K562 (cell line): Measurements from ENCODE around the gene PPARD. TPM values are rescaled to one million over a fixed set of nuclear protein-coding genes. Genes with fewer than 3 reads are reported as not detected.

Experiments
- ATAC-seq: fragments of 200-7000 bp; cut with Tn5 transposase; 3 replicates; pipeline ENCODE4 v1.9.1; 2020; ENCODE audit warnings: moderate library complexity
- BruUV-seq: library from RNA; stranded (reverse); fragments of 400-500 nt; replicated peaks from 2 replicates; lab custom pipeline; 2021; lab: Mats Ljungman, UMichigan
- CTCF ChIA-PET: fragments of 300-600 bp; formaldehyde crosslinking; extraction: SDS; loops from one replicate; lab custom pipeline; 2021; ENCODE audit warnings: low intra/inter-chr PET ratio; lab: Yijun Ruan, JAX
- POLR2A ChIA-PET: fragments of 300-600, 350-650 bp; sonication (Branson Sonifier 250); formaldehyde crosslinking; extraction: SDS; loops from one replicate; lab custom pipeline; 2021; ENCODE audit warnings: antibody characterized with exemption, inconsistent platforms; lab: Yijun Ruan, JAX
- DNase-seq, 4 experiments: peaks; one replicate each; pipeline versions ENCODE4 v3.0.0 to v3.0.0-alpha.2; 2011 to 2018; ENCODE audit warnings: low spot score in 3 of 4, mixed read lengths in 3 of 4; ENCODE audit errors: extremely low read depth in 1 of 4
- FAIRE-seq: peaks from 2 replicates; lab custom pipeline; 2011; peaks lifted over from hg19 to GRCh38; lab: Jason Lieb, UNC
- H2AFZ ChIP-seq: 2 replicates; pipeline ENCODE4 v1.6.0; 2011; ENCODE audit warnings: low read depth, low read length, control low read depth, inconsistent platforms
- H3K27ac ChIP-seq: fragments of 200-600 bp; 3 replicates; pipeline ENCODE4 v1.8.0; 2011; ENCODE audit warnings: low read depth, mild to moderate bottlenecking, control low read depth, inconsistent platforms, low read length, moderate library complexity, mixed read lengths; ENCODE audit errors: extremely low read depth
- H3K27me3 ChIP-seq, 2 experiments: fragments of 300-600 bp in 1 of 2; 2 replicates in 1 of 2; 3 replicates in 1 of 2; pipeline versions ENCODE4 v1.6.0 to v1.8.0; 2011; ENCODE audit warnings: inconsistent platforms in 2 of 2, low read length in 2 of 2, mild to moderate bottlenecking in 1 of 2, mixed read lengths in 1 of 2, moderate library complexity in 1 of 2; ENCODE audit not compliant: control insufficient read depth in 2 of 2, insufficient read depth in 2 of 2
- H3K36me3 ChIP-seq: fragments of 300-600 bp; 3 replicates; pipeline ENCODE4 v1.8.0; 2011; ENCODE audit warnings: mild to moderate bottlenecking, low read length, inconsistent platforms; ENCODE audit not compliant: control insufficient read depth, insufficient read depth
- H3K4me1 ChIP-seq, 2 experiments: fragments of 200-600 bp in 1 of 2; replicated peaks in 1 of 2; 2 replicates in 1 of 2; 3 replicates in 1 of 2; pipeline versions ENCODE4 v1.5.1 to v1.8.0; 2011; ENCODE audit warnings: inconsistent platforms in 2 of 2, low read length in 2 of 2, mild to moderate bottlenecking in 1 of 2, mixed read lengths in 1 of 2, moderate library complexity in 1 of 2; ENCODE audit not compliant: control insufficient read depth in 2 of 2, insufficient read depth in 2 of 2
- H3K4me2 ChIP-seq: 2 replicates; pipeline ENCODE4 v1.6.1; 2011; ENCODE audit warnings: low read length, control low read depth, inconsistent platforms, mixed read lengths; ENCODE audit not compliant: insufficient read depth
- H3K4me3 ChIP-seq: fragments of 200-600 bp; sonication (generic), shearing (Covaris generic); 2 replicates; pipeline ENCODE4 v1.5.1; 2016; ENCODE audit warnings: control low read depth, inconsistent platforms
- H3K79me2 ChIP-seq: fragments of 200-600 bp; 3 replicates; pipeline ENCODE4 v1.8.0; 2011; ENCODE audit warnings: low read length, inconsistent platforms; ENCODE audit not compliant: control insufficient read depth, insufficient read depth
- H3K9ac ChIP-seq, 2 experiments: 2 replicates each; pipeline versions ENCODE4 v1.6.0 to v1.6.1; 2011; ENCODE audit warnings: low read depth in 2 of 2, low read length in 2 of 2, control low read depth in 1 of 2, inconsistent platforms in 1 of 2, mild to moderate bottlenecking in 1 of 2, mixed read lengths in 1 of 2; ENCODE audit not compliant: insufficient read depth in 1 of 2
- H3K9me1 ChIP-seq: one replicate; pipeline ENCODE4 v1.6.0; 2011; ENCODE audit warnings: inconsistent platforms, mild to moderate bottlenecking, low read length, moderate library complexity; ENCODE audit not compliant: control insufficient read depth, insufficient read depth
- H3K9me3 ChIP-seq: replicated peaks from 2 replicates; pipeline ENCODE4 v1.5.1; 2011; ENCODE audit warnings: low read depth, low read length, inconsistent platforms; ENCODE audit not compliant: control insufficient read depth, insufficient read depth
- H4K20me1 ChIP-seq: replicated peaks from 2 replicates; pipeline ENCODE4 v1.6.1; 2011; ENCODE audit warnings: low read length, inconsistent platforms, mixed read lengths; ENCODE audit not compliant: control insufficient read depth, insufficient read depth
- NFIC ChIP-seq: fragments of 450-650 bp; IDR thresholded peaks from 2 replicates; pipeline ENCODE4 v1.6.1; 2017; ENCODE audit warnings: mild to moderate bottlenecking, inconsistent platforms
- WGBS: fragments of 100-300 bp; shearing (Covaris generic); methylation state at CpG from one replicate; pipeline ENCODE4 v1.1.6; 2016; ENCODE audit warnings: low coverage, mixed read lengths; ENCODE audit not compliant: insufficient coverage; ENCODE audit errors: missing lambda C conversion rate; 5-methylcytosine and 5-hydroxymethylcytosine counted together
- in situ Hi-C: fragments of 300-500 bp; cut with MboI; formaldehyde crosslinking; loops from 4 replicates; pipeline ENCODE4 v1.15.0; 2018; ENCODE audit warnings: inconsistent platforms, mixed read lengths
- intact Hi-C: fragments of 100-400 bp; cut with micrococcal nuclease; formaldehyde crosslinking; loops from 2 replicates; pipeline ENCODE4 v1.14.2; 2022
- polyA plus RNA-seq, 8 experiments: library from polyadenylated mRNA; depleted of rRNA in 4 of 8; stranded (reverse) in 5 of 8; unstranded in 3 of 8; fragments of >200 nt; fragmentation: Nextera tagmentation in 2 of 8; fragmentation: Illumina TruSeq in 1 of 8; extraction: Ambion mirVana in 2 of 8; extraction: Trizol in 1 of 8; gene quantifications; 2 replicates each; pipeline versions ENCODE4 v1.2.1 to v1.2.3, GENCODE V29; 2011 to 2014; ENCODE audit warnings: inconsistent platforms in 1 of 8, missing spikeins in 1 of 8
- total RNA-seq, 7 experiments: library from RNA; depleted of rRNA in 6 of 7; stranded (reverse); fragments of >200 nt in 6 of 7; fragmentation: Illumina TruSeq in 2 of 7; extraction: Trizol in 2 of 7; gene quantifications; 2 replicates each; pipeline versions ENCODE4 v1.2.1 to v1.2.3, GENCODE V29; 2011 to 2021; ENCODE audit warnings: low replicate concordance in 1 of 7
- TF ChIP-seq, protein P1 (sequence below): fragments of 250-450 bp; sonication (Bioruptor Pico); IDR thresholded peaks from 2 replicates; pipeline ENCODE4 v1.6.1; 2021; ENCODE audit warnings: mild to moderate bottlenecking

PPARD gene
- total and polyA plus RNA-seq, 9 of the 15 experiments (the other 6 are each of a cell fraction or from before 2014, with no cell fraction given) = 0.14 to 13.2 (median 3.8) TPM

DNA sequence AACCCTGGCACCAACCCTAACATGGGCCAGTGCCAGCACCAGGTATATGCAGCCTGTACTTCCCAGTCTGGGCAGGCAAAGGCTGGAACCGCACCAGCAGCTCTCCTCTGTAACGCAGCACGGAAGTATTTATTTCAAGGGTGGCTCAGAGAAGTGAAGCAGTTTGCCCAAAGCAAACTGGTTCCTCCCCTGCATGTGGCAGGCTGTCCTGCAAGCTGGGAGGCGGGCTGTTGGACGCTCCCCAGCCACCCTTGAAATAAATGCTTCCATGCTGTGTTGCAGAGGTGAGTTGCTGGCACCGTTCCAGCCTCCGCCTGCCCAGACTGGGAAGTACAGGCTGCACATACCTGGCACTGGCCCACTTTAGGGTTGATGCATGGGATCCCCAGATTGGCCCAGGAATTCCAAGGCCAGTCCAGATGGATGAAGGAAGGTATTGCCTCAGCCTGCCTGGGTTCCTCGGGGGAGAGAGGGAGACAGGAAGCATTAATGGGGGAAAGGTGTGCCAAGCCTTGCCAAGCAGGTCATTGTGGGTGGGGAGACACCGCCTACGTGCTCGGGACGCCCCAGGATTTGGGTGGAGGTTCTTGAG is 49.8 kb downstream of the PPARD start:
- Histone ChIP-seq H3K9ac (peak overlapping the region in 1 of 2 experiments; percentile 61; a peak in 1 of 4 replicates), H3K4me2 (no peak overlapping the region), H3K4me3 (no peak overlapping the region), H3K9me3 (no peaks in the 10 kb centered on the region), H3K36me3 (no peaks in the 10 kb centered on the region), H3K9me1 (peaks cover 5% of the 10 kb centered on the region), H2AFZ (no peak overlapping the region)
- WGBS = 64% methylated on average over 12 of the region's 12 CpGs
- in situ Hi-C loops = no loop called here
- TF ChIP-seq, protein P1, sequence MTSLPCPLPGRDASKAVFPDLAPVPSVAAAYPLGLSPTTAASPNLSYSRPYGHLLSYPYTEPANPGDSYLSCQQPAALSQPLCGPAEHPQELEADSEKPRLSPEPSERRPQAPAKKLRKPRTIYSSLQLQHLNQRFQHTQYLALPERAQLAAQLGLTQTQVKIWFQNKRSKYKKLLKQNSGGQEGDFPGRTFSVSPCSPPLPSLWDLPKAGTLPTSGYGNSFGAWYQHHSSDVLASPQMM (CRISPR knock-in tag) = no peak
- TF ChIP-seq NFIC = peak; percentile 81
- TF ChIP-seq, all 486 proteins: peak for 1
- H3K4me1 ChIP-seq = peaks cover 24 to 26% of the 10 kb centered on the region in 2 experiments
- ChIA-PET POLR2A (interaction anchor here (0.6 to 2.4 kb wide), 4 partner anchors 8 to 1095 kb away, joined by 3 to 8 read pairs (median 4); no protein-coding TSS in a partner anchor), CTCF (no interaction called here)
- no peaks in the 10 kb centered on the region for H3K27me3 ChIP-seq
- no peaks in the 10 kb centered on the region for H3K79me2 ChIP-seq
- peaks cover 21% of the 10 kb centered on the region; the same call in 1 of the 2 replicates for H4K20me1 ChIP-seq
- intact Hi-C loops = no loop called here
- no peak for ATAC-seq
- BruUV-seq = no TSS peak
- no peak overlapping the region for H3K27ac ChIP-seq
- DNase-seq = no peak
- no peak for FAIRE-seq
